Caco-2 (cell line): ENCODE results near the gene ENC1. TPM values are rescaled to one million over a fixed set of nuclear protein-coding genes. Genes with fewer than 3 reads are reported as not detected.

Experiments used
- BruUV-seq: library from RNA; stranded (reverse); fragments of 400-500 nt; replicated peaks from 2 replicates; lab custom pipeline; 2021; lab: Mats Ljungman, UMichigan
- CTCF ChIA-PET: fragments of 300-600 bp; sonication (Branson Sonifier 250); formaldehyde crosslinking; loops from one replicate; lab custom pipeline; 2022; ENCODE audit warnings: antibody characterized with exemption; lab: Charles Lee
- POLR2A ChIA-PET: fragments of 300-600 bp; sonication (Branson Sonifier 250); formaldehyde crosslinking; loops from one replicate; lab custom pipeline; 2022; ENCODE audit warnings: antibody characterized with exemption; lab: Charles Lee
- DNase-seq, 2 experiments: peaks; one replicate each; pipeline versions ENCODE4 v3.0.0 to v3.0.0-alpha.2; 2020 to 2022
- H3K27me3 ChIP-seq: replicated peaks from 2 replicates; pipeline ENCODE4 v1.6.0; 2011; ENCODE audit warnings: low read length; ENCODE audit not compliant: control insufficient read depth, insufficient read depth
- H3K36me3 ChIP-seq: 2 replicates; pipeline ENCODE4 v1.5.1; 2011; ENCODE audit warnings: low read length; ENCODE audit not compliant: control insufficient read depth, insufficient read depth
- H3K4me1 ChIP-seq: fragments of 250-450 bp; sonication (Bioruptor Pico); 2 replicates; pipeline ENCODE4 v1.5.1; 2020; ENCODE audit warnings: mild to moderate bottlenecking
- H3K4me3 ChIP-seq: 2 replicates; pipeline ENCODE4 v1.5.1; 2011; ENCODE audit warnings: low read depth, mild to moderate bottlenecking, control low read depth, low read length
- H3K9me3 ChIP-seq: fragments of 250-450 bp; sonication (Bioruptor Pico); 2 replicates; pipeline ENCODE4 v1.5.1; 2020; ENCODE audit warnings: mild to moderate bottlenecking, moderate library complexity
- H3K27ac Mint-ChIP-seq: one replicate; pipeline ENCODE4 v1.8.0; 2022; ENCODE audit warnings: mixed read lengths; ENCODE audit not compliant: unreplicated experiment
- H3K27me3 Mint-ChIP-seq: one replicate; pipeline ENCODE4 v1.8.0; 2022; ENCODE audit warnings: mixed read lengths; ENCODE audit not compliant: insufficient read depth, unreplicated experiment
- H3K36me3 Mint-ChIP-seq: one replicate; pipeline ENCODE4 v1.8.0; 2022; ENCODE audit warnings: mild to moderate bottlenecking, mixed read lengths; ENCODE audit not compliant: insufficient read depth, unreplicated experiment
- H3K4me1 Mint-ChIP-seq: one replicate; pipeline ENCODE4 v1.8.0; 2022; ENCODE audit warnings: low read depth, mixed read lengths; ENCODE audit not compliant: unreplicated experiment
- H3K4me3 Mint-ChIP-seq: one replicate; pipeline ENCODE4 v1.8.0; 2022; ENCODE audit warnings: mild to moderate bottlenecking, moderate library complexity, mixed read lengths; ENCODE audit not compliant: unreplicated experiment
- H3K9me3 Mint-ChIP-seq: one replicate; pipeline ENCODE4 v1.8.0; 2022; ENCODE audit warnings: mixed read lengths; ENCODE audit not compliant: unreplicated experiment
- CTCF ChIP-seq, 2 experiments: fragments of 200-600 bp in 1 of 2; IDR thresholded peaks; 1 replicate in 1 of 2; 2 replicates in 1 of 2; pipeline versions ENCODE4 v1.5.1 to v1.8.0; 2011 to 2022; ENCODE audit warnings: antibody characterized with exemption in 1 of 2, control low read depth in 1 of 2, inconsistent platforms in 1 of 2, low read depth in 1 of 2, low read length in 1 of 2, mild to moderate bottlenecking in 1 of 2, moderate library complexity in 1 of 2; ENCODE audit not compliant: insufficient read depth in 1 of 2, severe bottlenecking in 1 of 2, unreplicated experiment in 1 of 2
- intact Hi-C: fragments of 100-400 bp; cut with micrococcal nuclease; formaldehyde crosslinking; loops from one replicate; pipeline ENCODE4 v1.10.0; 2022; ENCODE audit not compliant: unreplicated experiment
- total RNA-seq: library from RNA; stranded (reverse); gene quantifications from 2 replicates; pipeline ENCODE4 v1.2.3, GENCODE V29; 2022

ENC1 gene
- total RNA-seq, 1 experiment from 2014 or later: 92.7 TPM

DNA sequence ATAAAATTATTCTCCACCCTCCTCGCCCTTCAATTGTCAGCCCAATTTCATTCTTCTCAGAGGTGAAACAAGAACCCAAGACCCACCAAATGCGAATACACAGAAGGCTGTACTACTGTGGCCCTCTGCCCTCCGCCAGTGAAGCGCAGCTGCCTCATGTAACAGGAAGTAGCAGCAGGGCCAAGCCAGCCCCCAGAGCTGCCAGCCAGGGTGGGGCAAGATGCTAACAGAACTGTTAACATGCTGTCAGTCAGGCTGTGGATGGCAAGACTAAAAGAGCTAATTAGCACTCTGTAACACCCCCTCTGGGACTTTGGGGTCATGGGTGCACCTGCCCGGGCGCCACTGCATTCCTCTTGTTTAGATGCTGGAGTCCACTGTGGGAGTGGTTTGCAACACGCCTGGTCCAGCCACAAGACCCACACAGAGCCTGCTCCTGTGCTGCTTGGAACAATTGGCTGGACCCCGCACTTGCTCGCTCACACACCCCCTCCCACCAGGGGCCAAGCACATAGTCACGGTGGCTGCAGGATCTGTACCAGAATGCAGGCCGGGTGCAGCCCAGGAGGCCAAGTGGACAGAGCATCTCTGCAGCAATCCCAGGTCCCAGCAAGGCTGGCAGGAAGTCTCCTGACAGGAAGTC is 30.0 kb upstream of the ENC1 start:
- POLR2A ChIA-PET: no interaction called here
- H3K4me3 ChIP-seq: no peak overlapping the region
- H3K4me3 Mint-ChIP-seq: no peak overlapping the region
- peaks cover 18% of the 10 kb centered on the region for H3K4me1 Mint-ChIP-seq
- BruUV-seq: no TSS peak
- CTCF ChIA-PET: no interaction called here
- no peak for DNase-seq
- no peak overlapping the region for H3K27ac Mint-ChIP-seq
- no peaks in the 10 kb centered on the region for H3K36me3 Mint-ChIP-seq
- H3K4me1 ChIP-seq: no peaks in the 10 kb centered on the region; the same call in 1 of the 2 replicates
- H3K36me3 ChIP-seq: no peaks in the 10 kb centered on the region
- no peak for TF ChIP-seq CTCF (IDR thresholded peaks at IDR 0.05; ENCODE audit: insufficient read depth in 1 of 2, low read depth in 1 of 2, low read length in 1 of 2, severe bottlenecking in 1 of 2, unreplicated experiment in 1 of 2)
- no peaks in the 10 kb centered on the region for H3K27me3 Mint-ChIP-seq
- no peaks in the 10 kb centered on the region; the same call in 1 of the 2 replicates for H3K9me3 ChIP-seq
- H3K9me3 Mint-ChIP-seq: no peaks in the 10 kb centered on the region
- intact Hi-C loops: no loop called here
- H3K27me3 ChIP-seq: no peaks in the 10 kb centered on the region

- Histone ChIP-seq H3K27me3 (no peaks in the 10 kb centered on the region), H3K36me3 (no peaks in the 10 kb centered on the region), H3K4me1 (no peaks in the 10 kb centered on the region; the same call in 1 of the 2 replicates), H3K4me3 (no peak overlapping the region), H3K9me3 (no peaks in the 10 kb centered on the region; the same call in 1 of the 2 replicates)
- ChIA-PET CTCF (no interaction called here), POLR2A (no interaction called here)
- no peak for TF ChIP-seq CTCF (IDR thresholded peaks at IDR 0.05; ENCODE audit: insufficient read depth in 1 of 2, low read depth in 1 of 2, low read length in 1 of 2, severe bottlenecking in 1 of 2, unreplicated experiment in 1 of 2)
- Mint-ChIP-seq H3K4me3 (no peak overlapping the region), H3K36me3 (no peaks in the 10 kb centered on the region), H3K9me3 (no peaks in the 10 kb centered on the region), H3K27me3 (no peaks in the 10 kb centered on the region), H3K27ac (no peak overlapping the region), H3K4me1 (peaks cover 18% of the 10 kb centered on the region)
- intact Hi-C loops: no loop called here
- no TSS peak for BruUV-seq
- no peak for DNase-seq
These were observed 29.3 kb upstream of the ENC1 start for GRCh38 chr5:74669821-74670220.

DNA sequence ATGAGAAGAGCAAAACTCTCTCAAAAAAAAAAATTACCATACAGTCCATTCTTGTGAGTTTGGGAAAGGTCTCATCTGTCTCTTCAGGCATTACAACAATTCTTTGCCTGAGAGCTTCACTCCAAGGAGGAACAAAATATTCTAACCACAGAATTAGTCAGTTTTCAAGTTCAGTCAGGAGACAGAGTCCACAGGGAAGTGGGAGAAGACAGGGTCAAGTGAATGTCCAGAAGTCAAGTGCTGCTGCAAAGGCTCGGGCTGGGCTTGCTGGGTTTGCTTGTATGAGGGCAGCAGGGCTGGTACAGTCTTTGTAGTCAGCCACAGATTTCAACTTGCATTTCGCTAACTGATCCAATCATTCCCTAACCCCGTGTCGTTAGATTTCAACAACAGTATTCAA is 26.9 kb upstream of the ENC1 start:
- intact Hi-C loops: no loop called here

More for the DNA sequence above, 26.9 kb upstream of the ENC1 start:
- POLR2A ChIA-PET: no interaction called here
- BruUV-seq: no TSS peak
- H3K36me3 ChIP-seq: no peaks in the 10 kb centered on the region
- no peaks in the 10 kb centered on the region for H3K27me3 ChIP-seq
- Mint-ChIP-seq H3K36me3 (no peaks in the 10 kb centered on the region), H3K27ac (no peak overlapping the region), H3K9me3 (no peaks in the 10 kb centered on the region), H3K4me3 (no peak overlapping the region), H3K27me3 (no peaks in the 10 kb centered on the region), H3K4me1 (peaks cover 11% of the 10 kb centered on the region)
- no peak for DNase-seq
- CTCF ChIA-PET: no interaction called here
- no peaks in the 10 kb centered on the region for H3K4me1 ChIP-seq
- H3K9me3 ChIP-seq: no peaks in the 10 kb centered on the region; the same call in 1 of the 2 replicates
- no peak overlapping the region for H3K4me3 ChIP-seq
- no peak for TF ChIP-seq CTCF (IDR thresholded peaks at IDR 0.05; ENCODE audit: insufficient read depth in 1 of 2, low read depth in 1 of 2, low read length in 1 of 2, severe bottlenecking in 1 of 2, unreplicated experiment in 1 of 2)
